ENCODE results near the gene GIGYF1. TPM values are rescaled to one million over a fixed set of nuclear protein-coding genes. Genes with fewer than 3 reads are reported as not detected.

The GIGYF1 gene
- total and polyA plus RNA-seq, 2 of the 8 experiments (the other 6 are each of a cell fraction or from before 2014, with no cell fraction given) = 24.1 to 99.3 TPM

GRCh38 chr7:100679129-100679926 lies 14.7 kb downstream of the GIGYF1 start:
- no peaks in the 10 kb centered on the region for H3K79me2 ChIP-seq (ENCODE audit: control insufficient read depth in 1 of 2, insufficient read depth in 2 of 2, low read length in 2 of 2)
- 86% methylated on average over 13 of the region's 13 CpGs; no CpG with 5 or more reads in 1 of the 2 experiments for WGBS, 2 experiments (ENCODE audit: extremely low coverage in 1 of 2, insufficient coverage in 1 of 2, insufficient read length in 1 of 2, insufficient replicate concordance in 2 of 2, low coverage in 1 of 2, low lambda C conversion rate in 2 of 2, missing lambda C conversion rate in 1 of 2)
- no peak overlapping the region; the same call in 1 of the 2 replicates for H3K27ac ChIP-seq (ENCODE audit: low read depth, low read length)
- peaks cover 3% of the 10 kb centered on the region for H3K79me1 ChIP-seq (ENCODE audit: low read depth, low read length)
- no peak overlapping the region; a peak in 1 of 4 replicates for H3K4me2 ChIP-seq (ENCODE audit: insufficient read depth in 1 of 2, low read depth in 2 of 2, low read length in 2 of 2)
- no peak overlapping the region for H2BK120ac ChIP-seq (replicated peaks; ENCODE audit: low read depth, low read length)
- H4K5ac ChIP-seq (ENCODE audit: insufficient read length, low read depth, low read length) = no peak overlapping the region
- H3K23ac ChIP-seq (ENCODE audit: insufficient read length) = no peak overlapping the region
- DNase-seq (ENCODE audit: low read depth in 1 of 2, low spot score in 2 of 2) (no peak), FAIRE-seq (no peak)
- no peak overlapping the region for H4K91ac ChIP-seq (replicated peaks; ENCODE audit: insufficient read length, low read length)
- no peak overlapping the region for H2BK12ac ChIP-seq (ENCODE audit: low read depth, low read length)
- no peak overlapping the region for H3K18ac ChIP-seq (ENCODE audit: extremely low read depth, low read length)
- H3K4me1 ChIP-seq (replicated peaks in 1 of 4; ENCODE audit: control insufficient read depth in 3 of 4, insufficient read depth in 4 of 4, low read length in 3 of 4) = peaks cover 0 to 7% (median 4%) of the 10 kb centered on the region in 4 experiments; a peak in 6 of 7 replicates
- peaks cover 5% of the 10 kb centered on the region; the same call in 1 of the 2 replicates for H3K23me2 ChIP-seq (ENCODE audit: low read depth, low read length)
- no peak overlapping the region for H3K4me3 ChIP-seq (ENCODE audit: extremely low read depth in 1 of 4, insufficient read depth in 2 of 4, low read depth in 3 of 4, low read length in 4 of 4)
- H2BK15ac ChIP-seq (ENCODE audit: low read length) = no peak overlapping the region
- no peak overlapping the region for H4K8ac ChIP-seq (ENCODE audit: extremely low read depth, insufficient read depth, low read length)
- H2AFZ ChIP-seq (ENCODE audit: low read length) = no peak overlapping the region
- H3K4ac ChIP-seq (replicated peaks; ENCODE audit: insufficient read length, low read depth, low read length) = no peak overlapping the region
- no peak overlapping the region for H3K56ac ChIP-seq (replicated peaks; ENCODE audit: insufficient read length, low read depth, low read length)
- H2AK5ac ChIP-seq (ENCODE audit: low read depth, low read length) = no peak overlapping the region
- H2BK20ac ChIP-seq (ENCODE audit: low read length) = no peak overlapping the region
- H3K9me3 ChIP-seq (ENCODE audit: insufficient read depth in 2 of 2, low read depth in 1 of 2, low read length in 1 of 2) = no peaks in the 10 kb centered on the region
- CTCF ChIA-PET (ENCODE audit: partially characterized antibody) = interaction anchor here (0.9 to 20.7 kb wide), 5 partner anchors 13 to 114 kb away, joined by 3 to 254 read pairs (median 5); partner anchors contain the start of genes GIGYF1 and POP7
- POLR2A ChIA-PET (ENCODE audit: partially characterized antibody) = interaction anchor here (0.7 to 10.3 kb wide), 19 partner anchors 10 to 177 kb away, joined by 3 to 257 read pairs (median 5); partner anchors contain the start of genes FBXO24, GIGYF1, MOSPD3 and PCOLCE
- H3K9ac ChIP-seq (replicated peaks in 1 of 4; ENCODE audit: extremely low read depth in 1 of 4, low read depth in 3 of 4, low read length in 3 of 4) = no peak overlapping the region
- H3K36me3 ChIP-seq (ENCODE audit: control insufficient read depth in 2 of 4, insufficient read depth in 4 of 4, low read length in 3 of 4) = peaks cover 20 to 75% (median 45%) of the 10 kb centered on the region in 4 experiments; a peak in 7 of 8 replicates
- H4K20me1 ChIP-seq (replicated peaks in 1 of 2; ENCODE audit: control insufficient read depth in 1 of 2, insufficient read depth in 2 of 2, low read length in 2 of 2) = peaks cover 13 to 35% of the 10 kb centered on the region in 2 experiments
- no peaks in the 10 kb centered on the region for H3K27me3 ChIP-seq (replicated peaks in 1 of 4; ENCODE audit: control insufficient read depth in 3 of 4, extremely low read depth in 1 of 4, insufficient read depth in 3 of 4, low read length in 3 of 4)
- H2BK5ac ChIP-seq (ENCODE audit: low read depth, low read length) = no peak overlapping the region
- no peak overlapping the region for H3K14ac ChIP-seq (ENCODE audit: insufficient read length)
- TF ChIP-seq, protein P1, sequence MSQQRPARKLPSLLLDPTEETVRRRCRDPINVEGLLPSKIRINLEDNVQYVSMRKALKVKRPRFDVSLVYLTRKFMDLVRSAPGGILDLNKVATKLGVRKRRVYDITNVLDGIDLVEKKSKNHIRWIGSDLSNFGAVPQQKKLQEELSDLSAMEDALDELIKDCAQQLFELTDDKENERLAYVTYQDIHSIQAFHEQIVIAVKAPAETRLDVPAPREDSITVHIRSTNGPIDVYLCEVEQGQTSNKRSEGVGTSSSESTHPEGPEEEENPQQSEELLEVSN (IDR thresholded peaks at IDR 0.05) = no peak
- no peak for TF ChIP-seq HDAC6 (IDR thresholded peaks at IDR 0.05; ENCODE audit: low read depth, low read length)
- TF ChIP-seq JUND (IDR thresholded peaks at IDR 0.05; ENCODE audit: low read length) = no peak
- no peak for TF ChIP-seq EP300 (IDR thresholded peaks at IDR 0.05; ENCODE audit: borderline replicate concordance in 1 of 2, low read depth in 2 of 2, low read length in 2 of 2)
- TF ChIP-seq POLR2AphosphoS5 (IDR thresholded peaks at IDR 0.05; ENCODE audit: low read depth, low read length) = peak; percentile 53; the same call in 1 of the 2 replicates

Measured in H1 (cell line).